HepG2 (cell line): ENCODE data around the gene ARF5. TPM values are rescaled to one million over a fixed set of nuclear protein-coding genes. Genes with fewer than 3 reads are reported as not detected.

Source experiments
- AGO1 ChIP-seq: fragments of 200-400 bp; formaldehyde crosslinking; IDR thresholded peaks from 2 replicates; pipeline ENCODE4 v1.6.1; 2017; ENCODE audit warnings: mild to moderate bottlenecking, low read depth, low read length, moderate library complexity; ENCODE audit not compliant: poor library complexity, severe bottlenecking
- ASH2L ChIP-seq: fragments of 300-600, 200-600 bp; sonication (generic); IDR thresholded peaks from 2 replicates; pipeline ENCODE4 v1.7.0; 2017; ENCODE audit warnings: low read depth, mild to moderate bottlenecking, moderate library complexity, mixed read lengths, low read length; ENCODE audit not compliant: insufficient read length
- ATF3 ChIP-seq: sonication (generic); formaldehyde crosslinking; IDR thresholded peaks from 2 replicates; pipeline ENCODE4 v1.4.0; 2020; ENCODE audit warnings: missing genetic modification reagents
- CBX2 ChIP-seq, 2 experiments: fragments of 200-600 bp in 1 of 2; sonication (generic); formaldehyde crosslinking in 1 of 2; IDR thresholded peaks; 2 replicates each; pipeline versions ENCODE4 v1.7.0 to v1.8.1; 2018 to 2022; ENCODE audit warnings: low read depth in 2 of 2, low read length in 1 of 2, mild to moderate bottlenecking in 1 of 2, missing genetic modification reagents in 1 of 2
- CREB1 ChIP-seq, 2 experiments: fragments of 450-650 bp in 1 of 2; IDR thresholded peaks; 2 replicates each; pipeline ENCODE4 v1.6.1; 2016 to 2017; ENCODE audit warnings: control low read depth in 1 of 2, mild to moderate bottlenecking in 1 of 2, missing compliant biosample characterization in 1 of 2, missing genetic modification characterization in 1 of 2
- E2F5 ChIP-seq: sonication (generic); formaldehyde crosslinking; conservative IDR thresholded peaks from 2 replicates; pipeline ENCODE4 v1.4.0; 2020; ENCODE audit warnings: missing genetic modification reagents
- ESRRA ChIP-seq: sonication (generic); formaldehyde crosslinking; IDR thresholded peaks from 2 replicates; pipeline ENCODE4 v1.5.1; 2020; ENCODE audit warnings: mild to moderate bottlenecking, low read depth, missing genetic modification reagents
- GPN1 ChIP-seq: sonication (generic); formaldehyde crosslinking; IDR thresholded peaks from 2 replicates; pipeline ENCODE4 v1.5.1; 2020; ENCODE audit warnings: missing genetic modification reagents, borderline replicate concordance
- GZF1 ChIP-seq: sonication (generic); formaldehyde crosslinking; IDR thresholded peaks from 2 replicates; pipeline ENCODE4 v1.5.1; 2020; ENCODE audit warnings: mild to moderate bottlenecking, missing genetic modification reagents
- KAT7 ChIP-seq: IDR thresholded peaks from 2 replicates; pipeline ENCODE4 v1.6.1; 2018; ENCODE audit warnings: borderline replicate concordance, missing compliant biosample characterization
- KDM4B ChIP-seq: sonication (generic); formaldehyde crosslinking; IDR thresholded peaks from 2 replicates; pipeline ENCODE4 v1.4.0; 2020; ENCODE audit warnings: missing genetic modification reagents
- KLF13 ChIP-seq: sonication (generic); formaldehyde crosslinking; IDR thresholded peaks from 2 replicates; pipeline ENCODE4 v1.4.0; 2020; ENCODE audit warnings: mild to moderate bottlenecking, missing genetic modification reagents
- MBD4 ChIP-seq: IDR thresholded peaks from 2 replicates; pipeline ENCODE4 v1.6.1; 2012; ENCODE audit warnings: low read length, inconsistent platforms, borderline replicate concordance
- MBNL3 ChIP-seq: fragments of 250-450 bp; sonication (Bioruptor Pico); conservative IDR thresholded peaks from 2 replicates; pipeline ENCODE4 v1.8.0; 2022; ENCODE audit warnings: mild to moderate bottlenecking, inconsistent platforms
- MED1 ChIP-seq: sonication (generic); formaldehyde crosslinking; IDR thresholded peaks from 2 replicates; pipeline ENCODE4 v1.4.0; 2020; ENCODE audit warnings: missing genetic modification reagents
- MED13 ChIP-seq: sonication (generic); formaldehyde crosslinking; IDR thresholded peaks from 2 replicates; pipeline ENCODE4 v1.5.0; 2020; ENCODE audit warnings: missing genetic modification reagents
- NCOA5 ChIP-seq: sonication (generic); formaldehyde crosslinking; IDR thresholded peaks from 2 replicates; pipeline ENCODE4 v1.4.0; 2020; ENCODE audit warnings: missing genetic modification reagents
- SKI ChIP-seq: fragments of 450-650 bp; IDR thresholded peaks from one replicate; pipeline ENCODE4 v1.6.1; 2018; ENCODE audit warnings: mild to moderate bottlenecking; ENCODE audit not compliant: partially characterized antibody
- SKIL ChIP-seq: sonication (generic); formaldehyde crosslinking; IDR thresholded peaks from 2 replicates; pipeline ENCODE4 v1.8.0; 2022; ENCODE audit warnings: missing genetic modification reagents, mild to moderate bottlenecking, moderate library complexity, borderline replicate concordance
- TEAD3 ChIP-seq: optimal IDR thresholded peaks from 2 replicates; pipeline ENCODE3; 2016; ENCODE audit warnings: borderline replicate concordance
- TMF1 ChIP-seq: sonication (generic); formaldehyde crosslinking; IDR thresholded peaks from 2 replicates; pipeline ENCODE4 v1.8.1; 2022; ENCODE audit warnings: low read depth, missing genetic modification reagents
- TOE1 ChIP-seq: sonication (generic); formaldehyde crosslinking; IDR thresholded peaks from 2 replicates; pipeline ENCODE4 v1.4.0; 2020; ENCODE audit warnings: mild to moderate bottlenecking, missing genetic modification reagents
- TP53 ChIP-seq: sonication (generic); formaldehyde crosslinking; conservative IDR thresholded peaks from 2 replicates; pipeline ENCODE4 v1.4.0; 2020; ENCODE audit warnings: missing genetic modification reagents
- ZBTB37 ChIP-seq: sonication (generic); formaldehyde crosslinking; IDR thresholded peaks from 2 replicates; pipeline ENCODE4 v1.4.0; 2020; ENCODE audit warnings: mild to moderate bottlenecking, missing genetic modification reagents
- ZKSCAN8 ChIP-seq: IDR thresholded peaks from 2 replicates; pipeline ENCODE4 v1.6.1; 2016; ENCODE audit warnings: borderline replicate concordance, missing genetic modification reagents, missing compliant biosample characterization
- ZNF180 ChIP-seq: sonication (generic); formaldehyde crosslinking; IDR thresholded peaks from 2 replicates; pipeline ENCODE4 v1.4.0; 2020; ENCODE audit warnings: low read depth, missing genetic modification reagents, borderline replicate concordance
- ZNF543 ChIP-seq: sonication (generic); formaldehyde crosslinking; IDR thresholded peaks from 2 replicates; pipeline ENCODE4 v1.4.0; 2020; ENCODE audit warnings: mild to moderate bottlenecking, missing genetic modification reagents
- ZNF709 ChIP-seq: sonication (generic); formaldehyde crosslinking; IDR thresholded peaks from 2 replicates; pipeline ENCODE4 v1.5.0; 2020; ENCODE audit warnings: mild to moderate bottlenecking, missing genetic modification reagents
- polyA plus RNA-seq, 8 experiments: library from polyadenylated mRNA; depleted of rRNA in 3 of 8; stranded (reverse) in 7 of 8; unstranded in 1 of 8; fragments of >200 nt; fragmentation: Illumina TruSeq in 4 of 8; extraction: Trizol in 4 of 8; gene quantifications; 2 replicates each; pipeline versions ENCODE4 v1.2.1 to v1.2.3, GENCODE V29; 2011 to 2016; ENCODE audit warnings: low read depth in 4 of 8, missing spikeins in 1 of 8, mixed read lengths in 1 of 8; ENCODE audit not compliant: insufficient read depth in 1 of 8
- total RNA-seq, 5 experiments: library from RNA; depleted of rRNA; stranded (reverse); fragments of >200 nt; fragmentation: Illumina TruSeq; extraction: Trizol; gene quantifications; 2 replicates each; pipeline ENCODE4 v1.2.3, GENCODE V29; 2016; ENCODE audit warnings: low read depth in 1 of 5

Gene ARF5
- total and polyA plus RNA-seq, 2 of the 13 experiments (the other 11 are each of a cell fraction or from before 2014, with no cell fraction given): 109 to 135 TPM

GRCh38 chr7:127582361-127582760 is 5.8 kb upstream of the ARF5 start (continued):
- no peak for TF ChIP-seq CREB1 (IDR thresholded peaks at IDR 0.05)
- no peak for TF ChIP-seq CREB1 (CRISPR knock-in tag; IDR thresholded peaks at IDR 0.05)
- TF ChIP-seq MBNL3 (CRISPR knock-in tag): no peak
- no peak for TF ChIP-seq KDM4B (CRISPR knock-in tag)
- TF ChIP-seq MED13 (CRISPR knock-in tag): no peak
- no peak for TF ChIP-seq TMF1
- 0 out of 2 replicates have a peak, but pooled peaks have one; percentile 38 for TF ChIP-seq ZNF709 (CRISPR knock-in tag)
- TF ChIP-seq GPN1 (CRISPR knock-in tag): no peak
- TF ChIP-seq ZNF180: no peak
- TF ChIP-seq MBD4: no peak
- no peak for TF ChIP-seq CBX2 (IDR thresholded peaks at IDR 0.05; ENCODE audit: low read depth, low read length)
- TF ChIP-seq CBX2 (CRISPR knock-in tag; IDR thresholded peaks at IDR 0.05; ENCODE audit: low read depth): no peak
- TF ChIP-seq SKIL (CRISPR knock-in tag): no peak
- peak; percentile 74; the same call in 1 of the 2 replicates for TF ChIP-seq ESRRA (CRISPR knock-in tag)
- no peak for TF ChIP-seq NCOA5 (CRISPR knock-in tag)
- no peak for TF ChIP-seq ZBTB37 (CRISPR knock-in tag)
- TF ChIP-seq E2F5 (CRISPR knock-in tag): no peak
- no peak for TF ChIP-seq GZF1 (CRISPR knock-in tag)
- TF ChIP-seq ZNF543 (CRISPR knock-in tag): no peak
- TF ChIP-seq TEAD3 (CRISPR knock-in tag): peak; percentile 44
- TF ChIP-seq SKI: no peak
- TF ChIP-seq TP53 (CRISPR knock-in tag): no peak
- peak; percentile 75 for TF ChIP-seq MED1 (CRISPR knock-in tag)
- no peak for TF ChIP-seq TOE1
- no peak for TF ChIP-seq KLF13 (CRISPR knock-in tag)
- TF ChIP-seq KAT7 (CRISPR knock-in tag): no peak
- TF ChIP-seq ZKSCAN8 (CRISPR knock-in tag): no peak
- TF ChIP-seq AGO1: no peak
- TF ChIP-seq ATF3 (CRISPR knock-in tag): 0 out of 2 replicates have a peak, but pooled peaks have one; percentile 13
- no peak for TF ChIP-seq ASH2L
